Smooth muscle cell (in vitro differentiated cells): ENCODE results near the gene ABCA4. TPM values are rescaled to one million over a fixed set of nuclear protein-coding genes. Genes with fewer than 3 reads are reported as not detected.

Experiments used
- DNase-seq: peaks from one replicate; lab custom pipeline; 2025; ENCODE audit not compliant: unreplicated experiment; lab: John Stamatoyannopoulos, UW
- H2AFZ ChIP-seq: fragments of 200-600 bp; sonication (generic); 2 replicates; pipeline ENCODE4 v1.6.0; 2016; ENCODE audit warnings: antibody characterized with exemption, low read depth, mild to moderate bottlenecking
- H3F3A ChIP-seq: fragments of 200-600 bp; sonication (generic); 2 replicates; pipeline ENCODE4 v1.6.0; 2017; ENCODE audit warnings: antibody characterized with exemption, low read depth
- H3K27ac ChIP-seq: fragments of 200-600 bp; sonication (generic); 2 replicates; pipeline ENCODE4 v1.5.1; 2016; ENCODE audit warnings: low read depth, mild to moderate bottlenecking
- H3K27me3 ChIP-seq: fragments of 200-600 bp; sonication (generic); 2 replicates; pipeline ENCODE4 v1.6.1; 2016; ENCODE audit warnings: low read depth, mild to moderate bottlenecking
- H3K36me3 ChIP-seq: fragments of 200-600 bp; sonication (generic); 2 replicates; pipeline ENCODE4 v1.5.1; 2016; ENCODE audit warnings: low read depth
- H3K4me1 ChIP-seq: fragments of 200-600 bp; sonication (generic); 2 replicates; pipeline ENCODE4 v1.5.1; 2016; ENCODE audit warnings: low read depth
- H3K4me2 ChIP-seq: fragments of 200-600 bp; sonication (generic); 2 replicates; pipeline ENCODE4 v1.6.0; 2016; ENCODE audit warnings: mild to moderate bottlenecking
- H3K4me3 ChIP-seq: fragments of 200-600 bp; sonication (generic); 2 replicates; pipeline ENCODE4 v1.5.1; 2016; ENCODE audit warnings: mild to moderate bottlenecking
- H3K79me2 ChIP-seq: fragments of 200-600 bp; sonication (generic); 2 replicates; pipeline ENCODE4 v1.6.0; 2016; ENCODE audit warnings: low read depth, mild to moderate bottlenecking
- H3K9ac ChIP-seq: fragments of 200-600 bp; sonication (generic); 2 replicates; pipeline ENCODE4 v1.6.0; 2016; ENCODE audit warnings: low read depth
- H3K9me3 ChIP-seq: fragments of 200-600 bp; sonication (generic); replicated peaks from 2 replicates; pipeline ENCODE4 v1.5.1; 2016; ENCODE audit warnings: low read depth
- H4K20me1 ChIP-seq: fragments of 200-600 bp; sonication (generic); 2 replicates; pipeline ENCODE4 v1.6.0; 2016; ENCODE audit warnings: low read depth
- CTCF ChIP-seq: fragments of 200-600 bp; sonication (generic); IDR thresholded peaks from 2 replicates; pipeline ENCODE4 v1.5.1; 2017; ENCODE audit warnings: borderline replicate concordance, mild to moderate bottlenecking, antibody characterized with exemption; ENCODE audit not compliant: insufficient read depth, poor library complexity, severe bottlenecking
- WGBS: methylation state at CpG from one replicate; pipeline ENCODE4 v1.1.7; 2016; ENCODE audit warnings: low lambda C conversion rate; 5-methylcytosine and 5-hydroxymethylcytosine counted together
- polyA plus RNA-seq: library from polyadenylated mRNA; unstranded; fragments of >200 nt; fragmentation: Nextera tagmentation; extraction: Ambion mirVana; gene quantifications from 2 replicates; pipeline ENCODE4 v1.2.1, GENCODE V29; 2016
- total RNA-seq: library from RNA; depleted of rRNA; stranded (reverse); fragments of >200 nt; gene quantifications from 2 replicates; pipeline ENCODE4 v1.2.3, GENCODE V29; 2014

The ABCA4 gene
- total and polyA plus RNA-seq, 2 experiments from 2014 or later: 0.46 to 0.99 TPM

- Histone ChIP-seq H3K4me2 (no peak overlapping the region), H3K27ac (no peak overlapping the region), H3K9me3 (no peaks in the 10 kb centered on the region), H3F3A (peaks cover 15% of the 10 kb centered on the region), H3K4me3 (no peak overlapping the region), H3K4me1 (peaks cover 4% of the 10 kb centered on the region), H3K36me3 (no peaks in the 10 kb centered on the region), H3K79me2 (no peaks in the 10 kb centered on the region), H3K27me3 (no peaks in the 10 kb centered on the region), H2AFZ (no peak overlapping the region), H4K20me1 (no peaks in the 10 kb centered on the region), H3K9ac (no peak overlapping the region)
- no peak for TF ChIP-seq CTCF
- DNase-seq: no peak
- 93% methylated on average over 8 of the region's 8 CpGs for WGBS
Observed at GRCh38 chr1:94024104-94024792, 96.7 kb downstream of the ABCA4 start.

- H3K4me2 ChIP-seq: peak overlapping the region; percentile 59
- H3K36me3 ChIP-seq: no peaks in the 10 kb centered on the region
- H3F3A ChIP-seq: peaks cover 15% of the 10 kb centered on the region
- peak overlapping the region; percentile 69 for H3K27ac ChIP-seq
- no peaks in the 10 kb centered on the region for H3K9me3 ChIP-seq
- no peaks in the 10 kb centered on the region for H3K79me2 ChIP-seq
- DNase-seq: no peak
- WGBS: 78% methylated on average over 6 of the region's 6 CpGs
- H4K20me1 ChIP-seq: no peaks in the 10 kb centered on the region
- no peak for TF ChIP-seq CTCF
- peaks cover 4% of the 10 kb centered on the region for H3K4me1 ChIP-seq
- no peak overlapping the region for H3K9ac ChIP-seq
- no peaks in the 10 kb centered on the region for H3K27me3 ChIP-seq
- no peak overlapping the region for H3K4me3 ChIP-seq
- no peak overlapping the region for H2AFZ ChIP-seq
Observed at GRCh38 chr1:94022471-94023189, 98.3 kb downstream of the ABCA4 start.

GRCh38 chr1:94020764-94021579 lies 100.0 kb downstream of the ABCA4 start:
- Histone ChIP-seq H3K4me2 (peak overlapping the region; percentile 59), H3K27me3 (no peaks in the 10 kb centered on the region), H3K9me3 (no peaks in the 10 kb centered on the region), H3K36me3 (no peaks in the 10 kb centered on the region), H2AFZ (no peak overlapping the region), H3K79me2 (no peaks in the 10 kb centered on the region), H3K27ac (peak overlapping the region; percentile 69), H4K20me1 (no peaks in the 10 kb centered on the region), H3K9ac (no peak overlapping the region), H3K4me1 (peaks cover 4% of the 10 kb centered on the region), H3F3A (peaks cover 15% of the 10 kb centered on the region), H3K4me3 (no peak overlapping the region)
- no peak for TF ChIP-seq CTCF
- 22% methylated on average over 10 of the region's 10 CpGs for WGBS
- no peak for DNase-seq
